Measurements from ENCODE around the gene MED25.

MED25 gene

DNA sequence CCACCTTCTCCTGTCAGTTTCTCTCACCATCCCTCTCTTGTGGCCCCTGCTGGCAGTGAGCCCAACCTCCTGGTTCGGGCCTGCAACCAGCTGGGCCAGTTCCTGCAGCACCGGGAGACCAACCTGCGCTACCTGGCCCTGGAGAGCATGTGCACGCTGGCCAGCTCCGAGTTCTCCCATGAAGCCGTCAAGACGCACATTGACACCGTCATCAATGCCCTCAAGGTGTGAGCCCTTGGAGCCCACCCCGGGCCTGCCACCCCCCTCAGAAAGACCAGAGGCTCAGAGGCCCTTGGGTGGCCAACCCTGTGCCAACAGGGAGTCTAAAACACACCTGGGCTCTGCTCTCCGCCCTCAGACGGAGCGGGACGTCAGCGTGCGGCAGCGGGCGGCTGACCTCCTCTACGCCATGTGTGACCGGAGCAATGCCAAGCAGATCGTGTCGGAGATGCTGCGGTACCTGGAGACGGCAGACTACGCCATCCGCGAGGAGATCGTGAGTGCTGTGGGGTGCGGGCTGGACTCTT is 18.8 kb upstream of the MED25 start:
- no peak for DNase-seq

DNA sequence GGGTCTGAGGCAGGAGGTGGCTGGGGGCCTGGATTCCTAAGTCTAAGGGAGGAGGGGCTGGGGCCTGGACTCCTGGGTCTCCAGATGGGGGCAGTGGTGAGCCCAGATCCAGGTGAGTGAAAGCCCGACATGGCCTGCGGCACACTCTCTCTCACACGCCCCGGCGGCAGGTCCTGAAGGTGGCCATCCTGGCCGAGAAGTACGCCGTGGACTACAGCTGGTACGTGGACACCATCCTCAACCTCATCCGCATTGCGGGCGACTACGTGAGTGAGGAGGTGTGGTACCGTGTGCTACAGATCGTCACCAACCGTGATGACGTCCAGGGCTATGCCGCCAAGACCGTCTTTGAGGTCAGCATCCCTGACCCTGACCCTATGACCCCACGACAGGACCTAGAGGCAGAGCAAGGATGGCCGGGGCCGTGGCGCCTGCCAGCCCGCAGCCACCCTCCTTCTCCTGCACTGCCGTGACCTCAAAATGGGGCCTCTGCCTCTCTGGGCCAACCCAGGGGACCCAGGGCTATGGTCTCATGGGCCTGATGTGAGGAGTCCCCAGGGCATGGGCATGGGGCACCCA is 18.2 kb upstream of the MED25 start:
- DNase-seq, result no peak

DNA sequence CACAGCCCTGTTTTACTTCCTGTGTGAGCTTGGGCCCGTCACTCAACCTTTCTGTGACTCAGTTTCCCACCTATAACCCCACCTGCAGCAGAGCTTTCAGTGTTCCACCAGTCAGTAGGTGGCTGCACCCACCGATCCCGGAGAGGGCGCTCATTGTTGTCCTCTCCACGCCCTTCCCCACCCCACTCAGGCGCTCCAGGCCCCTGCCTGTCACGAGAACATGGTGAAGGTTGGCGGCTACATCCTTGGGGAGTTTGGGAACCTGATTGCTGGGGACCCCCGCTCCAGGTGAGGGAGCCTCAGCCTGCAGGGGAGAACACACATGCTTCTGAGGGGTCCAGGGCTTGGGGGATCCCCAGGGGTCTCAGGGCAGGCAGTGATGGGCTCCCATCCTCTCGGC is 17.3 kb upstream of the MED25 start:
- DNase-seq, result no peak

DNA sequence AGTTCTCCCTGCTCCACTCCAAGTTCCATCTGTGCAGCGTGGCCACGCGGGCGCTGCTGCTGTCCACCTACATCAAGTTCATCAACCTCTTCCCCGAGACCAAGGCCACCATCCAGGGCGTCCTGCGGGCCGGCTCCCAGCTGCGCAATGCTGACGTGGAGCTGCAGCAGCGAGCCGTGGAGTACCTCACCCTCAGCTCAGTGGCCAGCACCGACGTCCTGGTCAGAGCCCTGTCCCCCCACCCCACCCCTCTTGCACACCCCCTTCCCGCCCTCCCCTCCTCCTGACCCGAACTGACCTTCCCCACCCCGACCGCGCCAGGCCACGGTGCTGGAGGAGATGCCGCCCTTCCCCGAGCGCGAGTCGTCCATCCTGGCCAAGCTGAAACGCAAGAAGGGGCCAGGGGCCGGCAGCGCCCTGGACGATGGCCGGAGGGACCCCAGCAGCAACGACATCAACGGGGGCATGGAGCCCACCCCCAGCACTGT is 16.6 kb upstream of the MED25 start:
- no peak for DNase-seq

DNA sequence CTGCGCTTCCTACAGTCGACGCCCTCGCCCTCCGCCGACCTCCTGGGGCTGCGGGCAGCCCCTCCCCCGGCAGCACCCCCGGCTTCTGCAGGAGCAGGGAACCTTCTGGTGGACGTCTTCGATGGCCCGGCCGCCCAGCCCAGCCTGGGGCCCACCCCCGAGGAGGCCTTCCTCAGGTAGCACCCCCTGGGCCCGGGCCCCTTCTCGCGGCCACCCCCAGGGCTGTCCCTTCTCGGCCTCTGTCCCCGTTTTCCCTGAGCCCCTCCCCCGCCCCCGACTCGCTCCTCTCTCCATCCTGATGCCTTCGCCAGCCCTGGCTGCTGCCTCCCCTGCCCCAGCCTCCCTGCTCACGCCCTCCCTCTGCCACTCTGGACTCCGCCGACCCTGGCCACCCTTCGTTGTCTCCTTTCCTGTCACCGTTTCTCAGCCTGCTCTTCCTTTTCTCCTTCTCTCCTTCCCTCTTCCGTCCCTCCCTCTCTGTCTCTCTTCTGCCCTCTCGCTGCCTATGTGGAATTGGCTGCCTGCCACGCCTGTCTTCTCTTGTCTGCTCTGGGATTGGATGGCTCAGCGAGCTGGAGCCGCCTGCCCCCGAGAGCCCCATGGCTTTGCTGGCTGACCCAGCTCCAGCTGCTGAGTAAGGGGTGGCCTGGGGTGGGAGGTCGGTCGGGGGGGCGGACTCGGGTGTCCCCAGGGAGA is 16.0 kb upstream of the MED25 start:
- peak; percentile 63 for DNase-seq

DNA sequence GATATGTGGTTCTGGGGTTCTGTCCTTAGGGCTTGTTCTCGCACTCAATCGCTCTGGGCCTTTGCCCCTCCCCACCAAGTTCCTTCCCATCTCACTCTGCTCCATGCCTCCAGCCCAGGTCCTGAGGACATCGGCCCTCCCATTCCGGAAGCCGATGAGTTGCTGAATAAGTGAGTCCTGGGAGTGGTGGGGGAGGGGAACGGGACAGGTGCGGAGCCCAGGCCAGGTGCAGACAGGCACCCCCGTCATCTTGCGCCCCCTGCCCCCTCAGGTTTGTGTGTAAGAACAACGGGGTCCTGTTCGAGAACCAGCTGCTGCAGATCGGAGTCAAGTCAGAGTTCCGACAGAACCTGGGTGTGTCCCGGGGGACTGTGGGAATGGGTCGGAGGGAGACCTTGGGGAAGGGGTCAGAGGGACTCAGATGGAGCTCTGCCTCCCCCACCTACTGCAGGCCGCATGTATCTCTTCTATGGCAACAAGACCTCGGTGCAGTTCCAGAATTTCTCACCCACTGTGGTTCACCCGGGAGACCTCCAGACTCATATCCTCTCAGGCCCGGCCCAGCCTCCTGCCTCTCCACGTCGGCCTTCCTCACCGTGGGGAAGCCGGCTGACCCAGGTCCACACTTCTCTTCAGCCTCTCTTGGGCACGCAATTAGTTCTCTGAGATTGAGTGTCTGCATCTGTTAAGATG is 15.1 kb upstream of the MED25 start:
- no peak for DNase-seq

DNA sequence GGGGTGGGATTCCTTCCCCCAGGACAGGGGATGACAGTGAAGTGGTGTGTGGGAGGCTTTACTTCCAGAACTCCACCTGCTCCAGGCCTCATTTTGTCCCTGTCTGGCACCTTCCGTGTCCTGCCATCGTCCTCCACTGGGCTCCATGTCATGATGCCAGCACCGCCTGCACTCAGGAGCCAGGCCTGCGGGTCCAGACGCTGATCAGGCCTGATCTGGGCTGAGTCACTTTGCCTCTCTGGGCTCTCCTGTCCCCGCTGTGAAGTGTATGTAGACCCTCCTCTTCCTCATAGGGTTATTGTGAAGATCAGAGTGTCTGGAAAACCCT is 14.6 kb upstream of the MED25 start:
- no peak for DNase-seq

DNA sequence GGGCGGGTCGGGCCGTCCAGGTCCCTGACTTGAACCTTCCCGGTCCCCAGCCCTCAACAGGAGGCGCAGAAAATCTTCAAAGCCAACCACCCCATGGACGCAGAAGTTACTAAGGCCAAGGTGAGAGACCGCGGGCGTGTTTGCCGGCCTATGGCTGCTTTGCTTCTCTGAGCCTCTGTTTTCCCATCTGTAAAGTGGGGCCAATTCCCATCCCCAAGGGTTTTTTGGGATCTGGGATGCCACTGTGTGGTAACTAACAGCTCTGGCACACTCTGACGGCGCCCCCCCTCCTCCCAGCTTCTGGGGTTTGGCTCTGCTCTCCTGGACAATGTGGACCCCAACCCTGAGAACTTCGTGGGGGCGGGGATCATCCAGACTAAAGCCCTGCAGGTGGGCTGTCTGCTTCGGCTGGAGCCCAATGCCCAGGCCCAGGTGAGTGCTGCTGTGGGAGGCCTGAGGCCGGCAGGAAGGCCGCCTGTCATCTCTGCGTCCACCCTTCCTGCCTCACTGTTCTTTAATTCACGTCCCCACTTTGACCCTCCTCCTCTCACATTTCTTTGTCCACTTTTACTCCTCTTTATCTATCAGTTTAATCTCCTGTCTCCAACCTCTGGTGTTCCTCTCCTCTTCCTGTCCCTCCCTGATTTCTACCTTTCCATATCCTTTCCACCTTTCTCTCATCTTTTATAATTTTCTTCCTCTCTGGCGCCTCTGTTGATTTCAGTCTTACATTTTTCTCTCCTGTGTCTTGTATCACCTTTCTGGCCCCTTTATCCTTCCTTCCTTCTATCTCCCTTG is 12.1 kb upstream of the MED25 start:
- DNase-seq, result no peak

DNA sequence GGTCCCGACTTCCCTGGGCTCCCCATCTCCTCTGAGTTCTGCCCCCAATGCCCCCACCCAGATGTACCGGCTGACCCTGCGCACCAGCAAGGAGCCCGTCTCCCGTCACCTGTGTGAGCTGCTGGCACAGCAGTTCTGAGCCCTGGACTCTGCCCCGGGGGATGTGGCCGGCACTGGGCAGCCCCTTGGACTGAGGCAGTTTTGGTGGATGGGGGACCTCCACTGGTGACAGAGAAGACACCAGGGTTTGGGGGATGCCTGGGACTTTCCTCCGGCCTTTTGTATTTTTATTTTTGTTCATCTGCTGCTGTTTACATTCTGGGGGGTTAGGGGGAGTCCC is 11.5 kb upstream of the MED25 start:
- no peak for DNase-seq

DNA sequence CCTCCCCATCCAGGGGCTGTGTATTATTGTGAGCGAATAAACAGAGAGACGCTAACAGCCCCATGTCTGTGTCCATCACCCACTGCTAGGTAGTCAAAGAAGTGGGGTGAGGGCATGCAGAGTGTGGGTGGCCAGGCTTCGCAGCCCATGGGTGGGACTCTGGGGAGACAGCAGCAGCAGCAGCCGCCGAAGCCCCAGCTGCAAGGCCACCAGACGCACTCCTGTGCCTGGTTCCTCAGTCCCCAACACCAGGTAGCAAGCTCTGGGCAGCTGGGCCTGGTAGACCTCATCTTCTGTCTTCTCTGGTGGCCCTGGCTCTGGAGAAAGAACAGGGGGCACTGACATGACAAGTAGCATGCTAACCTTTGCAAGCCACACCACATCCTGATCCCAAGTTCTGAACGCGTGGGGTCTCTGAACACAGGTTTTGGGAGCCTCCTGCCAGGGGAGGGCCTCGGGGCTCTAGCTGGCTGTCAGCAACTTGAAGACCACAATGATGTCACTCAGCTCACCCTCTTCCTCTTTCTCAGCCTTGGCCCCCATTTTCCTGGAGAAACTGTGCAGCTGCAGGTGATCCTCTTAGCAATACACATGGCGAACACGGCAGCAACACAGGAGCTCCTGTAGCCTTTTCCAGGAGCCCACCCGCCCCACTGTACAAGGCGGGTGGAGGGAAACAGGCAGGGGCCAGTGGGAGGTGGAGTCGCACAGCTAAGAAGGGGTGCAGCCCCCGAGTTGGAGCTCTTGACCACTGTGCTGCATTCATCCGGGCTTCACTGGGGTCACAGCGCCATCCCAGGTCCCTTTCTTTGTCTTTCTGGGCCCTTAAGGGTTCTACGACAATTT is 10.8 kb upstream of the MED25 start:
- no peak for DNase-seq

DNA sequence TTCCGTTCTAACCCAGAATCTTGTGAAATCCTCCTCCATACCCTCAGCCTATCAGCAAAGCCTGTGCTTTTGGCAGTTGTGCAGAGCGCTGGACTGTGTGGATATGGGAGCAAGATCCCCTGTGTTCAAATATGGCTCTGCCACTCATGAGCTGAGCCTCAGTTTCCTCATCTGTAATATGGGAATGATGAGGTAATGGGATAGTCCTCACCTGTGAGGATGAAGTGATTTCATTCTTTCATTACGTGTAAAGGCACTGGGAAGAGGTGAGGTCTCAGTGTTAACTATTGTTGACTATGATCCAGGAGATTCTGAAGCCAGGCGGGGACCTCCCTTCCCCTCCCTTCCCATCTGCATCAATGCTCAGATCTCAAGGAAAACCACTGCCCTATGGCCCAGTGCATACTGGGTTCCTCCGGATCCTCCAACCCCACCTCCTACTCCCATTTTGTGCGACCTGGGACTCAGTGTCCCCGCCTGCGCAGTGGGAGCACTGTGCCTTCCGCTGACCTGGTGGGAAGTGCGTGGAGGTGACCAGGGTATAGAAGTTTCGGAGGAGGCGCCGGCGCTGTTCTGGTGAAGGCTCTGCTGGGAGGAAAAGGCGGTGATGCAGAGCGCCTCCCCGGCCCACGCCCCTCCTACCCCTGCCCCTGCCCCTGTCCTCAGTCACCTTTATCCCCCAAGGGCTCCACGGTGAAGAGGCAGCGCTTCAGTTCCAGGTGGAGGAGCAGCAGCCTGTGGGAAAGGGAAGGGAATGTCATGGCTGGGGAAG is 10.0 kb upstream of the MED25 start:
- DNase-seq, result no peak

DNA sequence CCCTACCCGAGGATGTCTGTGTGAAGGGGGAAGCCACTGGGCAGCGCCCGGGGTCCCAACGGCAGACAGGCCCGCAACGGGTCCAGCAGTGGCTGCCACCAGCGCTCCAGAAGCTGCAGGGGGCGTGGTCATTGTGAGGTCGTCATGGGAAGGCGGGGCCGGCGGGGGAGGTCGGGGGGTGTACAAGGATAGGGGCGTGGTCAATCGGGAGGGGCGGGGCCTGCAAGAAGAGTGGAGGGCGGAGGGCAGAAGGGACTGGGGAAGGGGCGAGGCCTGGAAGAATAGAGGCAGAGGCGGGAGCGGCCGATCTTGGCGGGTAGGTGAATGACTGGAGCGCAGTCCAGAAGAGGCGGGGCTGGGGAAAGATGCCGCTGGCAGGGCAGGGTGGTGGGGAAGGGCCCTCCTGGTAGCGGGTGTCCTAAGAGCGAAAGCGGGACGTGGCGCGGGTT is 9.4 kb upstream of the MED25 start:
- no peak for DNase-seq

DNA sequence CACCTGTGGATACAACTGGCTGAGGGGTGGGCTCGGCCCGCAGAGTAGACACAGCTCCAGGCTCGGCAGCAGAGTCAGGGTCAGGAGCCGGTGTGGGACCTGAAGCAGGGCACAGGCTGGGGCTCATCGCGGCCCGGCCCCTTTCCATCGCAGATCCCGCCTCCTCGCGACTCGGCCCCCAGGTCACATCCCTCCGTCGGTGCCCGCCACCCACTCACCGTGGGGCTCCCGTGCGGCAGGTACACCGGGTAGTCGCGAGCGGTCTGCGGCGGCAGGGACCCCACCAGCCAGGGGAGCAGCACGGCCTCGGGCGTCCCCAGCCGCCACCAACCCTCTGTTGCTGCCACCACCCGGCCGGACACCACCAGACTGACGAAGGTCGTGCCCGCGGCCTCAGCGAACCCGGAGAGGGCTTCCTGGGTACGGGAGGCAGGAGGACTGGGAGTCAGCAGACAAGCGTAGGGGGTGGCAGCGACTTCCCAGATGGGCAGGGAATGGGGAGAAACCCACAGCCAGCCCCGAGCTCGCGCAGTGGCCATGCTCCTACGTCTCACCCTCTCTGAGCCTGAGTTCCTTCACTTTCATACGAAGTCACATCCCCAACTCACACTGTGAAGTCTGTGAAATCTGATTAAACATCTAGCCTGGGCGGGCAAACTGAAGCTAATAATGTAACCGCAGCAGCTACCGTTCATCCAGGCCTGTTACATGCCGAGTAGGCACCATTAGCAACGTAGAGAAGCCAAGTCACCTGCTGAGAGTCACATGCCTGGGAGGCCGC is 8.7 kb upstream of the MED25 start:
- DNase-seq, result no peak

DNA sequence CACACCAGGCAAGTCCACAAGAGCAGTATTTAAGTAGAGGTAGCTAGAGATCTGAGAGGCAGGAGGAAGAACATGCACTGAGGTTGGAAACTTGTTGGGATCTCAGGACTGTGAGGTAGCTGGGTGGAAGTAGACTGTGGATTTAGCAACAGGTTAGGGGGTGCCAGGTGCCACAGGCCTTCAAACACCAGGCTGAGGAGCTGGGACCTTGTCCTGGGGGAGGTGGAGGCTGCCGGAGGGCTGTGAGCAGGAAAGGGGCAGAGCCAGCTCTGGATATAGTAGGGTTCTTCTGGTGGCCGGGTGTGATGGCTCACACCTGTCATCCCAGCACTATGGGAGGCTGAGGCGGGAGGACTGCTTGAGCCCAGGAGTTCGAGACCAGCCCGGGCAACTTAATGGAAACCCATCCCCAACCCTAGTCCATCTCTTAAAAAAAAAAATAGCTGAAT is 8.1 kb upstream of the MED25 start:
- no peak for DNase-seq

DNA sequence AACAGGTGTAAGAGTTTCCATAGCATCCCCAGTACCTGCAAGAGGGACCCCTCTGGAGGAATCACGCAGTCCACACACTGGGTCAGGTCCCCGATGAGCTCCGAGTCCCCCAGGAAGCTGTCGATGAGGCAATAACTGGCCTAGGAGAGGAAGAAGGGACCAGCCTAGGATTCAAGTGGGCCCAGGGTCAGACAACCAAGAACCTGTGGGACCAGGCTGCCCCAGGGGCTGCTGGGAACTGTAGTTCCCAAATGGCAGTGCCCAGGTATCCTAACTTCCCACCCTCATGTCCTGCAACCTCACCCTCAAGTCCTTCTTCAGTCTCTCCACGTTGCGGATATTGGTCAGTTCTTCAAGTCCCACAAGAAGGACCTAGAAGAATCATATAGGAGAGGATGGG is 6.8 kb upstream of the MED25 start:
- no peak for DNase-seq

DNA sequence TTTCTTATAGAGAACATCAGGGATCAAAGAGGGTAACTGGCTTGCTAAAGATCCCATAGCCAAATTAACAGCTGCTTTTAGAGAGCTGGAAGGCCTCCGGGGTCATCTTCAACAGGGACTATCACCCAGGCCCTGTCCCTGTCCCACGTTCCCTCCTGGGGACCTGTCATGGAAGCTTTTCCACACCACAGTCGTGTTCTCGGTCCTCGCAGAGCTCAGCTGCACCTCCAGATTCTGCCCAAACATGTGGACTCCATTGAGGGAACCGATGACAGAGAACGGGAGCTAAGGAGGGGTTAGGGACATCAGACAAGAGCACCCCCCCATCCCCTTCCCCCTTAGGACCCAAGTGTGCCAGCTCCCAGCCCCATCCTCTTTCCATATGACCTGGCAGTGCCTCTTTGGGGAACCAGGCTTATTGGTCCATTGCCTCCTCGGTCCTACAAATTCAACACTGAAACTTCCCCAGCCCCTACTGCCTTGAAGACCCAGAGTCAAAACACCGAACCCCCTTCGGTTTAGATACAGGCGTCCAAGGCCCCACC is 5.6 kb upstream of the MED25 start:
- no peak for DNase-seq

DNA sequence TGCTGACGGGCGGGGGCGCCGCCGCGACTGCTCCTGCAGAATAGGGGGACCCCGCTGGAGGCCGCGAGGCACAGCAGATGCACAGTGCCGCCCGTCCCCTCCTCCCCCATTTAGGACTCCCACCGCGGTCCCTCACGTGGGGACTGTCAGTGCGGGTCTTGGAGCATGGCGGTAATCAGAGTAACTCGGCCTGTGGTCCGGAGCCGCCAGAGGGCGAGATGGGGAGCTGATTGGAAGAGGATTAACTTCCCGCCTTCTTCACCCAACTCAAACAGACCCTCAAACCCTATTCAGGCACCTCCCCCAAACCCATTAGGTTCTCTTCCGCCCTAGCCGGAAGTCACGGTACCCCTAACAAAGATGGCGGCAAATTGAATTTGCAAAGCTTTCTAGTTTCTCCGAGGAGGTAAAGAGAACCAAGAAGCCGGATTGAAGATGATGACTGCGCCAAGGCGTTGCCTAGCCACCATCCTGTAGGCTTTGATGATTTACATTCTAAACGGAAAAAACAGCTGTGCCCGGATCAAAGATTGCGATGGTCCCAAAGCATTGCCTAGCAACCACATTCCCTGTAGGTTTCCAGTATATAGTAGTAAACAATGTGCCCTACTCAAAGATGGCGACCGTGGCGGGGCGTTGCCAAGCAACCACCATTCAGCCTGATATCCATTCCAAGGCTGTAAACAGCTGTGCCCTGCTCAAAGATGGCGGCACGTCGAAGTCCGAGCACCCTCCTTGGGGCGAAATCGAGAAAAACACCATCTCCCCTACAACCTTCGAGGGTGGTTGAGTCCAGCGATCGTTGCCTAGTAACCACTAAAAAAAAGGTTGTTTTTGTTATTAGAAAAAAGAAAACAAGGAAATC is 4.9 kb upstream of the MED25 start, which contains the start of gene FUZ:
TSS of gene FUZ (minus strand) at position 296 of the 865 bp plus-strand sequence. CDS start at position 110, 186 bp downstream.
- DNase-seq, result peak; percentile 97

DNA sequence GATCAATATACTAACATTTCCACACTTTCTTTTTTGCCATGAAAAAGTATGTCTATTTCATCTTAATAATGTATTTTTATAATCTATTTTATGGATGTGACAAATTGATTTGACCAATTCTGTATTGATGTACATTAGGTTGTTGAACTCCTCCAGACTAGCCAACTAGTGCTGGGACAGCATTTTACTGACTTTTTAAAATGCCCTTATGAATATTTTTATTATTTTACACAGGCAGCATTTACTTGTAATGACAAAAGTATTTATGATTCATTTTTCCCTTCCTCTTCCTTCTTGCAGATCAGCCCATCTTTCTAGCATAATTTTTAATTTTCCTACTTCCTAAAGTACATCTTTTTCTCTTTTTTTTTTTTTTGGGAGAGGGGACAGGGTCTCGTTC is 4.1 kb upstream of the MED25 start:
- DNase-seq, result no peak

DNA sequence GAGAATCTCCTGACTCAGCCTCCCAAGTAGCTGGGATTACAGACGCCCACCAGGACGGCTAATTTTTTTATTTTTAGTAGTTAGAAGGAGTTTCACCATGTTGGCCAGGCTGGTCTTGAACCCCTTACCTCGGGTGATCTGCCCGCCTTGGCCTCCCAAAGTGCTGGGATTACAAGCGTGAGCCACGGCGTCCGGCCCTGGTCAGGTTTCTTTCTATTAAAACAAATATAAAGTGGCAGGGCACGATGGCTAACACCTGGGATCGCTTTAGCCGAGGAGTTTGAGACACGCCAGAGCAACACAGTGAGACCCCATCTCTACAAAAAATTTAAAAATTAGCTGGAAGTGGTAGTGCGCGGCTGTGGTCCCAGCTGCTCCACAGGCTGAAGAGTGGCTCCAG is 1.5 kb upstream of the MED25 start:
- no peak for DNase-seq

Measured in NCI-H226 (cell line).